HG02798 (cell line): ENCODE data around the gene LRRC59.
"Not testable (repeated sequence)": the region's sequence is repeated elsewhere in the genome, so short reads cannot be mapped to it uniquely, and the experiment has no call there.

Experiments
- ATAC-seq: cut with Tn5 transposase; IDR thresholded peaks from one replicate; pipeline ENCODE4 v1.9.1; 2021; ENCODE audit warnings: mild to moderate bottlenecking; ENCODE audit not compliant: unreplicated experiment, poor library complexity

The LRRC59 gene

DNA sequence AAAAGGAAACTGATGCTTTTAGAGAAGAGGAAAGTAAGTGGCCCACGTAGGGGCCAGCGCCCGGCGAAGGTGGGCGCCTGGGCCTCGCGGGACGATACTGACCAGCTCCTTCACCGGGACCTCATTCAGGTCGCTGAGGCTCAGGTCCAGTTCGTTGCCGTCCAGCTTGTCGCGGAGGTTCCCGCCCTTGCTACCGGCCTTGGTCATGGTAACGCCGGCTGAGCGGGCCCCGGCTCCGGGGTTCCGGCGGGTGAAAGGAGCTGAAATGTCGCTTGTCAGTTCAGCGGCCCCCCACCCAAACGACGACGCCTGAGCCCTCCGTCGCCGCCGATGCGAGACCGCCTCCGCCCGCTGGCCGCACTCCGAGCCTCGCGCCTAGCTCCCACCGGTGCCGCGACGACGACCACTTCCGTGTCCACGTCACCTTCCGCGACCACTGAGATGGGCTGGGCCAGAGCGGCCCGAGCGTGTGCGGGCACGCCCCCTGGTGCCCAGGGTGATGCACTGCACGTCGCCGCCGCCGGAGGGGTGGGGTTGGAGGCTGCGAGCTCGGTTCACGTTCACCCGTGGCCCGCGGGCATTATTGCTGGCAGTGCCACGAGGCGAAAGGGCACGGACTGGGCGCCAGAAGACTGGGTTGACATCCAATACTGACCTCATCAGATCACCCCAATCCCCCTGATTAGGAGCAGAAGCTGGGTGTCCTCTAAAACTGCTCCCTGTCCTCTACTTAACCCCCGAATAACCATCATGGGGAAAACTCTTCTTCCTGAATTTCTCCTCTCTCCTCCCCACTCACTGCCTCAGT is at the start of gene LRRC59:
TSS of gene LRRC59 (minus strand) at position 413 of the 808 bp plus-strand sequence. CDS start at position 207, 206 bp downstream.
- ATAC-seq, result peak; percentile 99

DNA sequence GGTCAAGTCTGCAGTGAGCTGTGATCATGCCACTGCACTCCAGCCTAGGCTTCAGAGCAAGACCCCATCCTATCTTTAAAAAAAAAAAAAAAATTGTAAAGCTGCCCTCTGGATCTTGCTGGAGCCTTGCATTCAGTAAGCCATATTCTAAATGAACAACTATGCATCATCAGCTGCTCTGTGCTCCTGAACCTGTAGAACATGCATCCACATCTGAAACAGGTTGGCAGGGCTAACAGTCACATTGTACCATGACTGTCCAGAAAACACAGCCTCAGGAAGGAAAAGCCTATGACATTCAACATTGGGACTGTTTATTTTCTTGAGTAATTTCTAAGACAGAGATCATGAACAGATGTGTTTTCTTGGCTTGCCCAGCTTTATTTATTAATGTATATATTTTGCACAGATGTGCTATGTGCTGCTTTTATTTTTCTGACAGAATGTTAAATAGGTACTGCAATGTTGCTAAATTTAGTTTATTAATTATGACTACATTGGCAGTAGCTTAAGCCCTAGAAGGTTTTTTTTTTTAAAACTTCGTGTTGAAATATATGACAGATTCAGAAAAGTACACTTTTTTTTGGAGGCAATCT is 48.5 kb upstream of the LRRC59 start:
- ATAC-seq, result no peak

DNA sequence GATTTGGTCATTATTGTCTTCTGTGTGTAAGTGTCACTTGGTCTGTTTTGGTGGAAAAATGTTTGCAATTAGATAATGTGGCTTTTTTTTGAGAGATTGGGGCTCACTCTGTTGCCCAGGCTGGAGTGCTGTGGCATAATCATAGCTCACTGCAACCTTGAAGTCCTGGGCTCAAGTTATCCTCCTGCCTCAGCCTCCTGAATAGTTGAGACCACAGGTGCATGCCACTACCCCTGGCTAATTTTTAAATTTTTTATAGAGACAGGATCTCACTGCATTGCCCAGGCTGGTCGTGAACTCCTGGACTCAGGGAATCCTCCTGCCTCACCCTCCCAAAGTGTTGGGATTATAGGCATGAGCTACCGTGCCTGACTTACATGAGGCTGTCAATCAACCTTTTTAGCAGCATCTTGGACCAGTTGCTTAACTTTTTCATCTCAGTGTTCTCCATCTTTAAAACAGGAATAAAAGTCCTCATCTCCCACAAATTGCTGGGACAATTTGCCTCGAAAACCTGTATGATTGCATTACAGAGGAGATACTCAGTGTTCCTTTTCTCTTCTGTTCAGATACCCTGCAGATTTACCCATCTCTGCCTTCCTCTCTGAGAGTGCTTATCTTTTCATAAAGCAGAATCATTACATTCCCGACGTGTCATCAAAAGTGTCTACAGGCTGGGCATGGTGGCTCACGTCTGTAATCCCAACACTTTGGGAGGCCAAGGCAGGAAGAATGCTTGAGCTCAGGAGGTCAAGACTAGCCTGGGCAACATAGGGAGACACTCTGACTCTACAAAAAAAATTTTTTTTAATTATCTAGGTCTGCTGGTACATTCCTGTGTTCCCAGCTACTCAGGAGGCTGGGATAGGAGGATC is 47.8 kb upstream of the LRRC59 start:
- no peak for ATAC-seq

DNA sequence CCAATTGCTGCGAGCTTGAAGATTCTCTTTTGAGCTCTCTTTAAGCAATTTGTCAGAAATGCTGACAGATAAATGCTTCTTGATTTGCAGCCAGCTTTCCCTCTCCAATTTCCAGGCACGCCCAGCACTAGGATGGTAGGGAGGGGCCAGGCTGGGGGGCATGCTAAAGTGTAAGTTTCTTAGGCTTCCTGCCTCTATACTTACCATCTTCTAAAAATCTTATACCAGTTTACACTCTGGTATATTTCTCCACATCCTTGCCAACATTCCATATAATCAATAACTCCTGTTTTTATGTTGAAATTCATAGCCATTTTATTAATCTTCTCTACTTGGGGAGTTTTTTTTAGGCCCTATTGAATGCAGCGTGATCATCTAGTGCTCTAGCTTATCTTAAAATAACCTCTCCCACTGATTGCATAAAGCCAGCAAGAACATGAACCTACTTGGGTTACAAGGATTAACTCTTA is 46.2 kb upstream of the LRRC59 start:
- no peak for ATAC-seq

DNA sequence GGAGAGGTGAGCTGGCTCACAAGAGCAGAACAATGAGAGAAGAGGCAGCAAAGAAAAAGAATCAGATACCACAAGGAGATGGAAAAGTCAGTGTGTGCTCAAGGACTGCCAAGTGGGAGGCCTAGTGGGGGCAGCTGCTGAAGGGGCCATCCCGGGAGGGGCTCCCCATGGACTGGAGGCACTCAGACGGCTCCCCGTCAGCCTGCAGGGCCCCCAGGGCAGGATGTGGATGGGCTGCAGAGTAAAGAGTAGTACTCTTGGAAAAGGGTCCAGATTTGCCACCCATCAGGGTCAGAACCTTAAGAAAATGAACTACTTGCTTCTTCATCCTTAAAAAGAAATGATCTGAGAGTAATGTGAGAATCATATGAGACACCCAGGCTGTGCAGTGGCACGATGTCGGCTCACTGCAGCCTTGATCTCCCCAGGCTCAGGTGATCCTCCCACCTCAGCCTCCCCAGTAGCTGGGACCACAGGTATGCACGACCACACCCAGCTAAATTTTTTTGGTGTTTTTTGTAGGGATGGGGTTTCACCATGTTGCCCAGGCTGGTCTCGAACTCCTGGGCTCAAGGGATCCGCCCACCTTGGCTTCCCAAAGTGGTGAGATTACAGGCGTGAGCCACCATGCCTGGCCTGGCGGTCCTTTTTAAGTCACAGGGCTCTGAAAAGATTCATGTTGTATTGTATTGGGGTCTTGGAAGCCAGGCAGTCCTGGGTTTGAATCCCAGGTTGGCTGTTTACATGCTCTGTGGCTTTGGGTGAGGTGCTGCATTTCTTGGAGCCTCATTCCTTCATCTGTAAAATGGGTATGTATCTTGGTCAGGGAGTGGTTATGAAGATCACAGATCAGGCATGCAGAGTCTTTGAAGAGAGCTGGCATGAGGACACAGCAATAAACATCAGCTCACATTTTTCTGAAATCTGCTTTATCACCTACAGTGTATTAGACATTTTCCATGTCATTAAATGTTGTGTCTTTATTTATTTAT is 43.8 kb upstream of the LRRC59 start:
- no peak for ATAC-seq

DNA sequence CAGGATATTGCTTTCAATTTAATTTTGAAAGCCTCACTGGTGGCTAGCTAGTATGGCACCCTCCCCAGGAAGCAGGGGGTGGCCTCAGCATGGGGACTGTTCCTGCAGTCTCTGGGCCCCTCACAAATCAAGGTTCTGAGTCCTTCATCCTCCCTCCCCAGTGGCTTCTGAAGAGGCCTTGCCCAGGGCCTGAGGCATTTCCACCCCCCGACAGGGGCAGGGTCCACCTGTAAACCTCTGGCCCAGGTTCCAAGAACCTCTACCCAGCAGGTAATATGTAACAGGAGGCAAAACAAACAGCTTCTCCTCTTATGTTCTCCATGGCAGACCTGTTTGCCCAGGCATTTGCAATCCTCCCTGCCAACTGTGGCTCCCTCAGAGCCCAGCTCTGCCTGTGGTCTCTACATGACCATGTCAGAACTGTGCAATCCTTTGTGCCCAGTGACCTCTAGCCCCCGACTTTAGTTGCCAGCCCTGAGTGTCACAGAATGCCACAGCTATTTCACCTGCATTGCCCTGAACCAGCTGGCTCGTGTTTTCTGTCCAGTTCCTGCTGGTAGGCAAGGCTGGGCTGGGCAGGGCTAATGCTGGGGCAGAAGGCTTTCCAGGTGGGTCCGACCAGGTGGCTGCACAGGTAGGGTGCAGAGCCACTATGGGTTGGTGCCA is 43.0 kb upstream of the LRRC59 start:
- ATAC-seq, result no peak

DNA sequence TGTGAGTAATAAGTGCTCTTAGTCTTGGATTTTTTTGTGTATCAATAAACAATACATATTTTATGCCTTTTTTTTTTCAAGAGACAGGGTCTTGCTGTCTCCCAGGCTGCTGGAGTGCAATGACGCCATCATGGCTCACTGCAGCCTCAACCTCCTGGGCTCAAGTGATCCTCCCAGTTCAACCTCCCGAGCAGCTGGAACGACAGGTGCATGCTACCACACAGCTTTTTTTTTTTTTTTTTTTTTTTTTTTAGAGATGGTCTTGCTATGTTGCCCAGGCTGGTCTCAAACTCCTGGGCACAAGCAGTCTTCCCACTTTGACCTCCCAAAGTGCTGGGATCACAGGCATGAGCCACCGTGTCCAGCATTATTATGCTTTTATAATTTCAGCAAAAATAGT is 41.7 kb upstream of the LRRC59 start:
- ATAC-seq, result no peak

DNA sequence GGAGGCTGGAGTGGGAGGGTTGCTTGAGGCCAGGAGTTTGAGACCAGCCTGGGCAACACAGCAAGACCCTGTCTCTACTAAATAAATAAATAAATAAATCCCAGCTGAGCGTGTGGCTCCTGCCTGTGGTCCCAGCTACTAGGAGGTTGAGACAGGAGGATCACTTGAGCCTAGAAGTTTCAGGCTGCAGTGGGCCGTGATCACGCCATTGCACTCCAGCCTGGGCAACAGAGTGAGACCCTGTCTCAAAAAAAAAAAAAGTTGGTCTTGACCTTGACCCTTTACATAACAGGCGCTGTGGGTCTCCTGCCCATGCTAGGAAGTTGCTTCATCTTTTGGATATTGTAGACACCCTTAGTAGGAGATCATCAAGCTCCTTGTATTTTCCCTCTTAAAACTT is 40.1 kb upstream of the LRRC59 start:
- no peak for ATAC-seq

DNA sequence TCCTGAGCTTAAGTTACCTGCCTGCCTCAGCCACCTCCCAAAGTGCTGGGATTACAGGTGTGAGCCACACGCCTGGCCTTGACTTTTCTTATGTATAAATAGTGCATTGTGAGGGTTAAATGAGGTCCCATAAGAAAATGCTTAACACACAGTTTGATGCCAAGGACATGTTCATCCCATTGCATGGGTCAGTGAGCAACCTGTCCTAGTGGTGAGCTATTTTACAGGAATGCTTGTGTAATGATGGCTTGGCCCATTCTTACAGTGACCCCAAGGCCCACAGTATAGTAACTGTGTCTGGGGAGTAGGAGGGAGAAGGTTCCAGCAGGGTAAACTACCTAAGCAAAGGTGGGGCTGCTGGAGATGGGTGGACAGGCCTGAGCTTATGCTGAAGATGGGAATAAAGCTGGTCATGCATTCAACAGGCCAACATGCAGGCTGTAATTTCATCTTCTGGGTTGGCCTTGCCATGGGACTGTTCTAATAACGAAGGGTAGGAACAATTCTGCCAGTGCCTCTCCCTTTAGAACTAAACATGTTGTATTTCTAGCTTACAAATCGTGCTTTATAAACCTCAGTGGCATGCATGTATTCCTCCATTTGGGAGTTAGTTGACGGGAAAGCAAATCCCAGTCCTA is 34.9 kb upstream of the LRRC59 start:
- ATAC-seq, result no peak

DNA sequence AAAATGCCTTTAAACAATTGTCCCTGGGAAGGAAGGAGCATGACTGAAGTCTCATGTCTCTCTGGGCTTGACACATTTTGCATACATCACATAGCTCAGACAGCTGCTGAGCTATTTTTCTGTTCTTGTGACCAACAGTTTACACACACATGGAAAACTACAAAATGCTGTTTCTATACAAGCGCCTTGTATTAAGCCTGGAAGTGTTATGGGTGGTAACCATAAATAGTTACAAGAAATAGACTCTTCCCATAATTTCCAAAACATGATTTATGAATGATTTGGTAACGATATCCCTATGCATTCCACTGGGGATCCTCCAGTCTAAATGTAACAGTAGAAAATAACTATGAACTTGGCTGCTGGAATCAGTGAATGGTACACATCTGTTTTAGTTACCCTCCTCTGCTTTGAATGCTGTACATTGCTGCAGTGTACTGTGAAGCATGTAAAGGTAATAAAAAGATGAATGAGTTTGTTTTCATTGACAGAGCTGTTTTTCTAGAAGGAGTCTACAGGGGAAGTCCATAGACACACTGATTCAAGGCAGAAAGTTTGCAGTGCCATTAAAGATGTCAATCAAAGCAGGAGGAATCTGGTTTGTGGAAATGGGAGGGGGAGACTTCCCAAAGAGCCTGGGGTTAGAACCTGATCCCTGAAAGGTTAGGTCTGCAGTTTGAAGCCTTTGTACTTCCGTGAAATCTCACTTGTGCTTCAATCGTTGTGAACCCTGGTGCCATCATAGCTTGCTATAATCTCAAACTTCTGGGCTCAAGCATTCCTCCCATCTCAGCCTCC is 33.7 kb upstream of the LRRC59 start:
- ATAC-seq, result no peak

DNA sequence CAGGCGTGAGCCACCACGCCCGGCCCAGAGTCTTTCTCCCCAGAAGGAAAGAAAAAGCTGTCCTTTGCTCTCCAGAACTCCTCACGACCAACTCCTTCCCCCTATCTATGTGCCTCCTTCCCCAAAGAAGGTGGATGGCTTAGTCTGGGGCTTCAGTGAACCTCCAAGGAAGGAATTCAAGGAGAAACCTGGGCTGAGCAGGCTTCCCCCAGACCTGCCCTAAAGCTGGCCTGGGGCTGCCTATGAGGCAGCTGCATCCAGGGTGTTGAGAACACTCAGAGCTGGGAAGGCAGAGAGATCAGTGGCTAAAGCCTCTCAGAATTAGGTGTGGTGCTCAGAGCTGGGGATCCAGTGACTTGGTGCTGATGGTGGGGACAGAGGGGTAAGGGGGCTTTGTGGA is 32.5 kb upstream of the LRRC59 start:
- no peak for ATAC-seq

DNA sequence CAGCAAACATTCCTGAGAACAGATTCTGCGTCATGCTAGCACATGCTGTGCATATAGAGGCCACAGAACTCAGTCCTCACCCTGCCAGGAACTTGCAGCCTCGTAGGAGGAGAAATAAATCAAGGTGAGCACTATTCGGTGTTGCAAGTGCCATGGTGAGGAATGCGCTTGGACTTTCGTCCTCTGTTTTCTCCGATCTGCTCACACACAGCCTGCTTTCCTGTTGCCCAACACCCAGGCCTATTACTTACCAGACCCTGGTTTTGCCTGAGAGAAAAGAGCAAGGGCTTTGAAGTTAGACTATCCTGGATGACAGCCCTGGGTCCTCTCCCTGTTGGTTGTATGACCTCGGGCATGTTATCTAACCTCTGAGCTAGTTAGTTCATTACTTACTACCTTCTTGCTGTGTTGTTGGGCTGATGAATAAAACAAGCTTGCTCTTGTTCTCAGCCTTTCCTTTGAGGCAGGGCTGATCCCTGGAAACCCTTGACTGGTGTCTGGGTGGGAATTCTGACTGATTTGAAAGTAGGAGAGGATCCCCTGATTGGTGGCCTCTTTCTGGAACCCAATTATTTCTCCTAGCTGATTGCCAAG is 31.6 kb upstream of the LRRC59 start:
- no peak for ATAC-seq

DNA sequence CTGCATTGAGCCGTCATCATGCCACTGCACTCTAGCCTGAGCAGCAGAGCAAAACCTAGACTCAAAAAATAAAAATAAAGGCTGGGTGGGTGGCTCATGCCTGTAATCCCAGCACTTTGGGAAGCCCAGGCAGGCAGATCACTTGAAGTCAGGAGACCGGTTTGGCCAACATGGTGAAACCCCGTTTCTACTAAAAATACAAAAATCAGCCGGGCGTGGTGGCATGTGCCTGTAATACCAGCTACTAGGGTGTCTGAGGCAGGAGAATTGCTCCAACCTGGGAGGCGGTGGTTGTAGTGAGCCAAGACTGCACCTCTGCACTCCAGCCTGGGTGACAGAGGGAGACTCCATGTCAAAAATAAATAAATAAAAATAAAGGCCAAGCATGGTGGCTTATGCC is 30.8 kb upstream of the LRRC59 start:
- not testable (repeated sequence) for ATAC-seq

DNA sequence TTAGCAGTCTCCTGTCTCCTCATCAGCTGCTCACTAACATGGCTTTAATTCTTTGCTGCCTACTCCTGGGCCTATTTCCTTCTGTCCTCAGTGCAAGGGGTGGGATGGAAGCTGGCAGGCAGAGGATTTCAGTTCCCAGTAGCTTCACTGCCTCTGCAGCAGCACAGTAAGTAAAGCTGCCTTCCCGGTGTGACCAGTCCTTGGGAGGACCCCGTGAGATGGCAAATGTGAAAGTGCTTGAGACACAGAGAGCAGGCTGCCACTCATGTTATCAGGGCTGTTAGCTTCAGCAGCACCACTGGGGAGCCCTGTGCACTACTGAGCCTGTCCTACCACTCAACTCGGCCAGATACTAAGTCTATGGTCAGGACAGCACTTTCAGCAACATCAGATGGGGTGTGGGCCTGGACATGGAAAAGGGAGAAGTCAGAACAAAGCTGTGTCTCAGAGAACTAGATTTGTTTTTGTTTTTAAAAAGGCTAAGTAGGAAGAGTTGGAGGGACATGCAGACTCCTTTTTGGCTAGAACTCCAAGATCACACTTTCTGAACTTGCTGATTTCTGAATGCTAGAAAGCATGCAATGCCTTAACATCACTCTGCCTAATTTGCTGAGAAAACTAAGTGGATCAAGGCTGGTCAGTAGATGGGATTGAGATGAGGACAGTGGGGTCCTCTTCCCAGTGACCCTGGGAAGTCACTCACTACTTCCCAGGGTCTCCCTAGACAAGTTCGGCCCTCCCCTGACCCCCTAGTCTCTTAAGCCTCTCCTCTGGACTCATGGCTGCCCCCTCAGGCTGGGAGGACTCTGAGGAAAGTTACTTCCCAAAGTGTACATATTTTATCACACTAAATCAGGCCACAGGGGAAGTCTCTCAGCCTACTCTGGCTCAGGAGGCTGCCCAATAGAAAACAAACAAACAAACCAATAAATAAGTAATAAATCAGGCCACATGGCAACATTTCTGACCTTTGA is 29.8 kb upstream of the LRRC59 start:
- no peak for ATAC-seq

DNA sequence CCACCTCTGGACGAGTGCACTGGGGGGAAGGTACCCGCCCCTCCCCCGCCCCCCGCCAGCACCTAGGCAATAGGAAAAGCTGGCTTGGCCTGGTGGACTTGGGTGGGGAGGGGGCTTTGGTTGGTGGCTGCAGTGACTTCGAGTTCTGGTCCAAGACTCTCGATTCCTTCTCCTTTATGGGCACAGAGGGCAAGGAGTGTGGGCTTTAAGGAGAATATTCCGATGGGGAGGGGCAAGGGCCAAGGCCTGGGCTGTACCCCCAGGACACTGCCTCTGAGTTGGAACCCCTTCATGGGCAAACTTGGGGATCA is 29.1 kb upstream of the LRRC59 start:
- no peak for ATAC-seq

DNA sequence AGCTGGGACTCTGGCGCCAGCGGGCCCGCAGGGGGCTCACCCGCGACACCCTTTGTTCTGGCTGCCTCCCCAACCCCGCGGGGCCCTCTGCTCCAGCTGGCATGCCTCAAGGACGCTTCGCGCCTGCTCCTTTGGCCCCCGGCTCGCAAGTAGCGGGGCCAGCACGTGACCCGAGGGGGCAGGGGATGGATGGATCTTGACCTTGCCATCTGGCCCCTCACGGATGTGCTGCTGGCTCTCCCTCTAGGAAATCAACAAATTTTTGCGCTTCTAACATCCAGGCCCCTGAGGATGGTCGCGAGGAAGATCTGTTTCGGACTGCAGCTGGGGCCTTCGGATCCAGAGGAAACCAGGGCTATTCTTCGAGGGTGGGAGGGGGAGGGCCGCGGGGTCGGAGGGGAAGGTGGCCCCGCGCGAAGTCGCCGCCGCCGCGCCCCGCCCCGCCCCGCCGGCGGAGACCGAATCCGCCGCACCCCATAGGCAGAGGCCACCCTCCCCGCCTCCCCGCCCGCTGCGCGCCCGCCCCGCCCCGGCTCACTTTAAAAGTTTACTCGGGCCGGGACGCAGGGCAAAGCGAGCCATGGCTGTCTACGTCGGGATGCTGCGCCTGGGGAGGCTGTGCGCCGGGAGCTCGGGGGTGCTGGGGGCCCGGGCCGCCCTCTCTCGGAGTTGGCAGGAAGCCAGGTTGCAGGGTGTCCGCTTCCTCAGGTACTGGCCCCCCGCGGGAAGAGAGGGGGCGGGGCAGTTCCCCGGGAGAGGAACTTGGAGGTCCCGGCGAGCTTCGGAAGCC is 28.6 kb upstream of the LRRC59 start, which contains the start of gene ACSF2:
TSS of gene ACSF2 (plus strand) at position 537 of the 790 bp plus-strand sequence. CDS start at position 581, 44 bp downstream.
- peak; percentile 61 for ATAC-seq
